Caco-2 (cell line): ENCODE measurements around the gene IL1F10. TPM values are rescaled to one million over a fixed set of nuclear protein-coding genes. Genes with fewer than 3 reads are reported as not detected.

ENCODE experiments used
- BruUV-seq: library from RNA; stranded (reverse); fragments of 400-500 nt; replicated peaks from 2 replicates; lab custom pipeline; 2021; lab: Mats Ljungman, UMichigan
- CTCF ChIA-PET: fragments of 300-600 bp; sonication (Branson Sonifier 250); formaldehyde crosslinking; loops from one replicate; lab custom pipeline; 2022; ENCODE audit warnings: antibody characterized with exemption; lab: Charles Lee
- POLR2A ChIA-PET: fragments of 300-600 bp; sonication (Branson Sonifier 250); formaldehyde crosslinking; loops from one replicate; lab custom pipeline; 2022; ENCODE audit warnings: antibody characterized with exemption; lab: Charles Lee
- DNase-seq, 2 experiments: peaks; one replicate each; pipeline versions ENCODE4 v3.0.0 to v3.0.0-alpha.2; 2020 to 2022
- H3K27me3 ChIP-seq: replicated peaks from 2 replicates; pipeline ENCODE4 v1.6.0; 2011; ENCODE audit warnings: low read length; ENCODE audit not compliant: control insufficient read depth, insufficient read depth
- H3K36me3 ChIP-seq: 2 replicates; pipeline ENCODE4 v1.5.1; 2011; ENCODE audit warnings: low read length; ENCODE audit not compliant: control insufficient read depth, insufficient read depth
- H3K4me1 ChIP-seq: fragments of 250-450 bp; sonication (Bioruptor Pico); 2 replicates; pipeline ENCODE4 v1.5.1; 2020; ENCODE audit warnings: mild to moderate bottlenecking
- H3K4me3 ChIP-seq: 2 replicates; pipeline ENCODE4 v1.5.1; 2011; ENCODE audit warnings: low read depth, mild to moderate bottlenecking, control low read depth, low read length
- H3K9me3 ChIP-seq: fragments of 250-450 bp; sonication (Bioruptor Pico); 2 replicates; pipeline ENCODE4 v1.5.1; 2020; ENCODE audit warnings: mild to moderate bottlenecking, moderate library complexity
- H3K27ac Mint-ChIP-seq: one replicate; pipeline ENCODE4 v1.8.0; 2022; ENCODE audit warnings: mixed read lengths; ENCODE audit not compliant: unreplicated experiment
- H3K27me3 Mint-ChIP-seq: one replicate; pipeline ENCODE4 v1.8.0; 2022; ENCODE audit warnings: mixed read lengths; ENCODE audit not compliant: insufficient read depth, unreplicated experiment
- H3K36me3 Mint-ChIP-seq: one replicate; pipeline ENCODE4 v1.8.0; 2022; ENCODE audit warnings: mild to moderate bottlenecking, mixed read lengths; ENCODE audit not compliant: insufficient read depth, unreplicated experiment
- H3K4me1 Mint-ChIP-seq: one replicate; pipeline ENCODE4 v1.8.0; 2022; ENCODE audit warnings: low read depth, mixed read lengths; ENCODE audit not compliant: unreplicated experiment
- H3K4me3 Mint-ChIP-seq: one replicate; pipeline ENCODE4 v1.8.0; 2022; ENCODE audit warnings: mild to moderate bottlenecking, moderate library complexity, mixed read lengths; ENCODE audit not compliant: unreplicated experiment
- H3K9me3 Mint-ChIP-seq: one replicate; pipeline ENCODE4 v1.8.0; 2022; ENCODE audit warnings: mixed read lengths; ENCODE audit not compliant: unreplicated experiment
- CTCF ChIP-seq, 2 experiments: fragments of 200-600 bp in 1 of 2; IDR thresholded peaks; 1 replicate in 1 of 2; 2 replicates in 1 of 2; pipeline versions ENCODE4 v1.5.1 to v1.8.0; 2011 to 2022; ENCODE audit warnings: antibody characterized with exemption in 1 of 2, control low read depth in 1 of 2, inconsistent platforms in 1 of 2, low read depth in 1 of 2, low read length in 1 of 2, mild to moderate bottlenecking in 1 of 2, moderate library complexity in 1 of 2; ENCODE audit not compliant: insufficient read depth in 1 of 2, severe bottlenecking in 1 of 2, unreplicated experiment in 1 of 2
- intact Hi-C: fragments of 100-400 bp; cut with micrococcal nuclease; formaldehyde crosslinking; loops from one replicate; pipeline ENCODE4 v1.10.0; 2022; ENCODE audit not compliant: unreplicated experiment
- total RNA-seq: library from RNA; stranded (reverse); gene quantifications from 2 replicates; pipeline ENCODE4 v1.2.3, GENCODE V29; 2022

The IL1F10 gene
- total RNA-seq, 1 experiment from 2014 or later, result not detected

DNA sequence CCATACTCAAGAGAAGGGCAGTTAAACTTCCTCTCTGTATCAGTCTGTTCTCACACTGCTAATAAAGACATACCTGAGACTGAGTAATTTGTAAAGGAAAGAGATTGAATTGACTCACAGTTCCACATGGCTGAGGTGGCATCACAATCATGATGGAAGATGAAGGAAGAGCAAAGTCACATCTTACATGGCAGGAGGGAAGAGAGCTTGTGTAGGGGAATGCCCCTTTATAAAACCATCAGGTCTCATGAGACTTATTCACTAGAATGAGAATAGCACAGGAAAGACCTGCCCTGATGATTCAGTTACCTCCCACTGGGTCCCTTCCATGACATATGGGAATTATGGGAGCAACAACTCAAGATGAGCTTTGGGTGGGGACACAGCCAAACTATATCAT, 13.7 kb upstream of the IL1F10 start:
- H3K4me1 ChIP-seq, result peaks cover 9% of the 10 kb centered on the region
- peaks cover 48% of the 10 kb centered on the region for H3K9me3 Mint-ChIP-seq
- H3K9me3 ChIP-seq, result peaks cover 17% of the 10 kb centered on the region; the same call in 1 of the 2 replicates
- H3K4me1 Mint-ChIP-seq, result peaks cover 7% of the 10 kb centered on the region
- BruUV-seq, result no TSS peak
- TF ChIP-seq CTCF (IDR thresholded peaks at IDR 0.05; ENCODE audit: insufficient read depth in 1 of 2, low read depth in 1 of 2, low read length in 1 of 2, severe bottlenecking in 1 of 2, unreplicated experiment in 1 of 2), result no peak
- no peak overlapping the region for H3K27ac Mint-ChIP-seq
- H3K4me3 Mint-ChIP-seq, result no peak overlapping the region
- POLR2A ChIA-PET, result no interaction called here
- no peaks in the 10 kb centered on the region for H3K36me3 Mint-ChIP-seq
- DNase-seq, result no peak
- intact Hi-C loops, result no loop called here
- no peaks in the 10 kb centered on the region for H3K36me3 ChIP-seq
- no peak overlapping the region for H3K4me3 ChIP-seq
- CTCF ChIA-PET, result no interaction called here
- H3K27me3 Mint-ChIP-seq, result no peaks in the 10 kb centered on the region
- H3K27me3 ChIP-seq, result no peaks in the 10 kb centered on the region

- POLR2A ChIA-PET, result no interaction called here
- DNase-seq, result no peak
These were observed 11.2 kb upstream of the IL1F10 start for GRCh38 chr2:113056521-113056920.

GRCh38 chr2:113057117-113057516, 10.7 kb upstream of the IL1F10 start:
- no peak overlapping the region for H3K27ac Mint-ChIP-seq
- no peak overlapping the region for H3K4me3 Mint-ChIP-seq
- no peak for TF ChIP-seq CTCF (IDR thresholded peaks at IDR 0.05; ENCODE audit: insufficient read depth in 1 of 2, low read depth in 1 of 2, low read length in 1 of 2, severe bottlenecking in 1 of 2, unreplicated experiment in 1 of 2)
- H3K9me3 Mint-ChIP-seq, result peaks cover 38% of the 10 kb centered on the region
- Histone ChIP-seq H3K36me3 (no peaks in the 10 kb centered on the region), H3K4me3 (no peak overlapping the region), H3K9me3 (peaks cover 17% of the 10 kb centered on the region; the same call in 1 of the 2 replicates), H3K27me3 (no peaks in the 10 kb centered on the region), H3K4me1 (peaks cover 9% of the 10 kb centered on the region)
- ChIA-PET CTCF (no interaction called here), POLR2A (no interaction called here)
- intact Hi-C loops, result no loop called here
- H3K4me1 Mint-ChIP-seq, result peaks cover 7% of the 10 kb centered on the region
- BruUV-seq, result no TSS peak
- DNase-seq, result no peak
- H3K36me3 Mint-ChIP-seq, result no peaks in the 10 kb centered on the region
- no peaks in the 10 kb centered on the region for H3K27me3 Mint-ChIP-seq

More at GRCh38 chr2:113056521-113056920, 11.2 kb upstream of the IL1F10 start:
- H3K4me1 ChIP-seq, result peaks cover 9% of the 10 kb centered on the region
- no peak for TF ChIP-seq CTCF (IDR thresholded peaks at IDR 0.05; ENCODE audit: insufficient read depth in 1 of 2, low read depth in 1 of 2, low read length in 1 of 2, severe bottlenecking in 1 of 2, unreplicated experiment in 1 of 2)
- Mint-ChIP-seq H3K4me3 (no peak overlapping the region), H3K36me3 (no peaks in the 10 kb centered on the region), H3K27me3 (no peaks in the 10 kb centered on the region), H3K27ac (no peak overlapping the region), H3K9me3 (peaks cover 38% of the 10 kb centered on the region), H3K4me1 (peaks cover 7% of the 10 kb centered on the region)
- intact Hi-C loops, result no loop called here
- BruUV-seq, result no TSS peak
- no peaks in the 10 kb centered on the region for H3K36me3 ChIP-seq
- H3K9me3 ChIP-seq, result peaks cover 17% of the 10 kb centered on the region; the same call in 1 of the 2 replicates
- no peak overlapping the region for H3K4me3 ChIP-seq
- CTCF ChIA-PET, result no interaction called here
- no peaks in the 10 kb centered on the region for H3K27me3 ChIP-seq
